ENCODE results near the gene PAEP.

Gene PAEP

GRCh38 chr9:135519179-135519971 is 42.2 kb upstream of the PAEP start:
- Histone ChIP-seq H3K36me3 (ENCODE audit: control insufficient read depth in 5 of 5, insufficient read depth in 5 of 5, low read length in 5 of 5) (no peaks in the 10 kb centered on the region), H3K27ac (ENCODE audit: low read depth, low read length) (no peak overlapping the region), H3K9ac (ENCODE audit: low read length in 5 of 5) (no peak overlapping the region), H3K27me3 (ENCODE audit: control insufficient read depth in 5 of 5, insufficient read depth in 4 of 5, low read length in 5 of 5) (peaks cover 6 to 29% (median 21%) of the 10 kb centered on the region in 5 donors), H3K4me3 (ENCODE audit: low read depth in 1 of 5, low read length in 5 of 5) (no peak overlapping the region), H3K9me3 (ENCODE audit: control insufficient read depth in 5 of 5, low read length in 5 of 5) (no peaks in the 10 kb centered on the region), H3K4me1 (ENCODE audit: control insufficient read depth in 5 of 5, insufficient read depth in 5 of 5, low read length in 5 of 5) (peaks cover 0 to 5% (median 0%) of the 10 kb centered on the region in 5 donors)

- Histone ChIP-seq H3K36me3 (ENCODE audit: control insufficient read depth in 5 of 5, insufficient read depth in 5 of 5, low read length in 5 of 5) (no peaks in the 10 kb centered on the region), H3K27ac (ENCODE audit: low read depth, low read length) (no peak within 1 kb of the TSS), H3K4me1 (ENCODE audit: control insufficient read depth in 5 of 5, insufficient read depth in 5 of 5, low read length in 5 of 5) (no peaks in the 10 kb centered on the region), H3K9me3 (ENCODE audit: control insufficient read depth in 5 of 5, low read length in 5 of 5) (no peaks in the 10 kb centered on the region), H3K4me3 (ENCODE audit: low read depth in 1 of 5, low read length in 5 of 5) (no peak within 1 kb of the TSS), H3K9ac (ENCODE audit: low read length in 5 of 5) (no peak within 1 kb of the TSS), H3K27me3 (ENCODE audit: control insufficient read depth in 5 of 5, insufficient read depth in 4 of 5, low read length in 5 of 5) (peaks cover 15 to 36% (median 33%) of the 10 kb centered on the region in 5 donors)
Measured at GRCh38 chr9:135520916-135521607, 40.5 kb upstream of the PAEP start, which contains the start of gene LCN1. TSS of gene LCN1 (plus strand) at chr9:135521440. CDS start at chr9:135521498, 58 bp downstream.

- Histone ChIP-seq H3K4me1 (ENCODE audit: control insufficient read depth in 5 of 5, insufficient read depth in 5 of 5, low read length in 5 of 5) (no peaks in the 10 kb centered on the region), H3K36me3 (ENCODE audit: control insufficient read depth in 5 of 5, insufficient read depth in 5 of 5, low read length in 5 of 5) (no peaks in the 10 kb centered on the region), H3K27ac (ENCODE audit: low read depth, low read length) (no peak overlapping the region), H3K9me3 (ENCODE audit: control insufficient read depth in 5 of 5, low read length in 5 of 5) (no peaks in the 10 kb centered on the region), H3K4me3 (ENCODE audit: low read depth in 1 of 5, low read length in 5 of 5) (no peak overlapping the region), H3K9ac (ENCODE audit: low read length in 5 of 5) (no peak overlapping the region), H3K27me3 (ENCODE audit: control insufficient read depth in 5 of 5, insufficient read depth in 4 of 5, low read length in 5 of 5) (peaks cover 17 to 38% (median 32%) of the 10 kb centered on the region in 5 donors)
Measured at GRCh38 chr9:135521608-135522095, 39.9 kb upstream of the PAEP start.

- H3K27ac ChIP-seq (ENCODE audit: low read depth, low read length): no peak overlapping the region
- no peak overlapping the region for H3K9ac ChIP-seq (ENCODE audit: low read length in 5 of 5)
- no peaks in the 10 kb centered on the region for H3K9me3 ChIP-seq (ENCODE audit: control insufficient read depth in 5 of 5, low read length in 5 of 5)
- H3K36me3 ChIP-seq (ENCODE audit: control insufficient read depth in 5 of 5, insufficient read depth in 5 of 5, low read length in 5 of 5): no peaks in the 10 kb centered on the region
- H3K4me3 ChIP-seq (ENCODE audit: low read depth in 1 of 5, low read length in 5 of 5): no peak overlapping the region
- peaks cover 21 to 42% (median 36%) of the 10 kb centered on the region in 5 donors for H3K27me3 ChIP-seq (ENCODE audit: control insufficient read depth in 5 of 5, insufficient read depth in 4 of 5, low read length in 5 of 5)
- no peaks in the 10 kb centered on the region for H3K4me1 ChIP-seq (ENCODE audit: control insufficient read depth in 5 of 5, insufficient read depth in 5 of 5, low read length in 5 of 5)
Measured at GRCh38 chr9:135522137-135522877, 39.2 kb upstream of the PAEP start.

GRCh38 chr9:135522931-135523330 is 38.6 kb upstream of the PAEP start:
- no peak overlapping the region for H3K9ac ChIP-seq (ENCODE audit: low read length in 5 of 5)
- H3K4me1 ChIP-seq (ENCODE audit: control insufficient read depth in 5 of 5, insufficient read depth in 5 of 5, low read length in 5 of 5): no peaks in the 10 kb centered on the region
- no peak overlapping the region for H3K27ac ChIP-seq (ENCODE audit: low read depth, low read length)
- no peak overlapping the region for H3K4me3 ChIP-seq (ENCODE audit: low read depth in 1 of 5, low read length in 5 of 5)
- H3K36me3 ChIP-seq (ENCODE audit: control insufficient read depth in 5 of 5, insufficient read depth in 5 of 5, low read length in 5 of 5): no peaks in the 10 kb centered on the region
- no peaks in the 10 kb centered on the region for H3K9me3 ChIP-seq (ENCODE audit: control insufficient read depth in 5 of 5, low read length in 5 of 5)
- peaks cover 21 to 42% (median 36%) of the 10 kb centered on the region in 5 donors for H3K27me3 ChIP-seq (ENCODE audit: control insufficient read depth in 5 of 5, insufficient read depth in 4 of 5, low read length in 5 of 5)

GRCh38 chr9:135523521-135524129 is 37.9 kb upstream of the PAEP start:
- no peak overlapping the region for H3K27ac ChIP-seq (ENCODE audit: low read depth, low read length)
- H3K9ac ChIP-seq (ENCODE audit: low read length in 5 of 5): no peak overlapping the region
- no peaks in the 10 kb centered on the region for H3K4me1 ChIP-seq (ENCODE audit: control insufficient read depth in 5 of 5, insufficient read depth in 5 of 5, low read length in 5 of 5)
- H3K4me3 ChIP-seq (ENCODE audit: low read depth in 1 of 5, low read length in 5 of 5): no peak overlapping the region
- peaks cover 23 to 42% (median 36%) of the 10 kb centered on the region in 5 donors for H3K27me3 ChIP-seq (ENCODE audit: control insufficient read depth in 5 of 5, insufficient read depth in 4 of 5, low read length in 5 of 5)
- no peaks in the 10 kb centered on the region for H3K9me3 ChIP-seq (ENCODE audit: control insufficient read depth in 5 of 5, low read length in 5 of 5)
- no peaks in the 10 kb centered on the region for H3K36me3 ChIP-seq (ENCODE audit: control insufficient read depth in 5 of 5, insufficient read depth in 5 of 5, low read length in 5 of 5)

- no peaks in the 10 kb centered on the region for H3K4me1 ChIP-seq (ENCODE audit: control insufficient read depth in 5 of 5, insufficient read depth in 5 of 5, low read length in 5 of 5)
- H3K4me3 ChIP-seq (ENCODE audit: low read depth in 1 of 5, low read length in 5 of 5): no peak overlapping the region
- H3K36me3 ChIP-seq (ENCODE audit: control insufficient read depth in 5 of 5, insufficient read depth in 5 of 5, low read length in 5 of 5): no peaks in the 10 kb centered on the region
- H3K9me3 ChIP-seq (ENCODE audit: control insufficient read depth in 5 of 5, low read length in 5 of 5): no peaks in the 10 kb centered on the region
- peaks cover 23 to 42% (median 36%) of the 10 kb centered on the region in 5 donors for H3K27me3 ChIP-seq (ENCODE audit: control insufficient read depth in 5 of 5, insufficient read depth in 4 of 5, low read length in 5 of 5)
- no peak overlapping the region for H3K9ac ChIP-seq (ENCODE audit: low read length in 5 of 5)
- H3K27ac ChIP-seq (ENCODE audit: low read depth, low read length): no peak overlapping the region
Measured at GRCh38 chr9:135524130-135524861, 37.3 kb upstream of the PAEP start.

GRCh38 chr9:135525241-135526088 is 36.1 kb upstream of the PAEP start:
- no peak overlapping the region for H3K9ac ChIP-seq (ENCODE audit: low read length in 5 of 5)
- peaks cover 24 to 43% (median 36%) of the 10 kb centered on the region in 5 donors for H3K27me3 ChIP-seq (ENCODE audit: control insufficient read depth in 5 of 5, insufficient read depth in 4 of 5, low read length in 5 of 5)
- H3K4me3 ChIP-seq (ENCODE audit: low read depth in 1 of 5, low read length in 5 of 5): no peak overlapping the region
- no peaks in the 10 kb centered on the region for H3K36me3 ChIP-seq (ENCODE audit: control insufficient read depth in 5 of 5, insufficient read depth in 5 of 5, low read length in 5 of 5)
- peaks cover 0 to 3% (median 0%) of the 10 kb centered on the region in 5 donors for H3K9me3 ChIP-seq (ENCODE audit: control insufficient read depth in 5 of 5, low read length in 5 of 5)
- H3K27ac ChIP-seq (ENCODE audit: low read depth, low read length): no peak overlapping the region
- no peaks in the 10 kb centered on the region for H3K4me1 ChIP-seq (ENCODE audit: control insufficient read depth in 5 of 5, insufficient read depth in 5 of 5, low read length in 5 of 5)
